Measurements from ENCODE around the gene EPHB6.

EPHB6 gene

DNA sequence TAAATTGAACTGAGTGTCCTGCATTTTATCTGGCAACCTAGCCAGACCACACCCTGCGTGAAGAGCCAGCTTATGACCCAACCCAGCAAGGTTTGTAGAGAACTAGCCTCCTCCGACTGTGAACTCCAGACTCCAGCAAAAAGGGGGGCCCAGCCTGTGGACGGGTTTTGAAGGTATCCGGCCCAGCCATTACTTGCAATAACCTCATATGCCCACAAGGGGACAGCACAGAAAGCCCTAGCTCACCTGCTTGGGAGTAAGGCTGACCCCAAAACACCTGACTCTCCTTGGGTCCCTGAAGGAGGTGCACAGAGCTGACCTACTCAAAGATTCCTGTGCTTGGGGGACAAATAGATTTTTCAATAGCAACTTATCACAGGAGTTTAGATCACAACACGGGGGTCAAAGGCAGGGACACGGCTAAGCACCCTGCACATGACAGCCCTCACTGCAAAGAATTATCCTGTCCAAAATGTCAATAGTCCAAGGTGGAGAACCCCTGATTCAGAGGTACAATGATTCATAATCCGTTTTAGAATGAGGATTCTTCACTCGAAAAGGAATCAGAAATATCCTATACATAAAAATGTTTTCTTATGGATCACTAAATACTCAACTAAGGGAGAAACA is 26.1 kb downstream of the EPHB6 start:
- DNase-seq = peak; percentile 36

DNA sequence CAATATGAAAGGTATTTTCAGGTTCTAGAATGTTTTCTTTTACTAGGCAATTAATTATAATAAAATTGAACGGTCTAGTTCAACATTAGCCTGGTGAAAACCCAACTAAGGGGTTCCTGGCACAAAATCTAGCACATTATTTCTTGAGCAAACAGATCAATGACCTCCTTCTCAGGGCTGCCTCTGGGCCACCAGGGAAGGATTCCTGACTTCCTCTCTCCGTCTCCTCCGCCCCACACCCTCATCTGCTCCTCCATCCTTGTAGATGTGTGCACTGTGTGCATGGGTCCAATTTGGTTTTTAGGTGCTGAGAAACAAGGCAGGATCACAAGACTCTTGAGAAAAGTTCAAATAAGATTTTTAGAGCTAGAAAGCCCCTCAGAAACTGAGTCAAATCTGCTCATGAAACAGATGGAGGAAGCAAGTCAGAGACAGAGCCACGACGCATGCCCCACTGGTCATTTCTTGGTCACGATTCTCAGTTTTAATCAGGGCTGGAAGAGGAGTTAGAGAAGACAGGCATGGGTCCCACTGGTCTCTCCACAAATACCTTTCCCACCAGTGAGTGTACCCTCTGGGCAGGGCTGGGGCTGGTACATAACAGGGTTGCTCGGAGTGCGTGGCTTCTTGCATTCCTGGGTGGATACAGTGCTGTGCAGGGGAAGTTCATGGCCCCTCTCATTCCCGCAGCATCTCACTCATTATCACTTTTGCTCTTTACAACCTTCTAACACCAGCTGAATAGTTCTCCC is 26.9 kb downstream of the EPHB6 start:
- no peak for DNase-seq

DNA sequence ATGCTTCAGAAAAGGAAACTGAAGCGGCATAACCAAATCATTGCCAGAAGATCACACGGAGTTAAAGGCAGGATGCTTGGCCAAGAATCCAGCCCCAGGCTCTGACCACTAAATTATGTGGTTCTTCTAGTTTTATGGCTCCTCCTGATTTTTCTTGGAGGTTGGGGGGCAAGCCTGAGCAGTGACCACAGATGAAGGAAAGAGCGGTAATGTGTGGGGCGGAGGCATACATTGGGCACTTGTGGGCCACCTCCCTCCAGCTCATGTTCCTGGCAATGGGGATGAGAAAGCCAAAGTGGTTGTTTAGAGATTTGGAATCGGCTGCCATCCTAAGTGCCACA is 27.4 kb downstream of the EPHB6 start:
- no peak for DNase-seq

DNA sequence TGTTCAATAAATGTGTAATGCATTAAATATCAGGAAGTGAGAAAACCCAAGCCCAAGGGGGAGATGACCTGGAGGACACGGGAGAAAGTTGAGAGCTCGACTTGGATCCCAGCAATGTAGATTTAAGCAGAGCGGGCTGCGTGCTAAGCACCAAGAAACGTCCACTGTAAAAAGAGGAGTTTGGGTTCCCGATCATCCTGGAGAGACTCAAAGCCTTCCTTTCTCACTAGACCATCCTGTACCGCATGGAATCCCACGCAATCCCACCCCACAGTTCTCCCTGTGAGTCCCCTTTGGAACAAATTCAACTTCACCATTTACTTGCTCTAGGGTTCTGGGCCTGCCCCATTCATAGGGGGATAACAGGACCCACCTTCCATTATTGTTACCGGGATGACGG is 28.3 kb downstream of the EPHB6 start:
- DNase-seq = no peak

DNA sequence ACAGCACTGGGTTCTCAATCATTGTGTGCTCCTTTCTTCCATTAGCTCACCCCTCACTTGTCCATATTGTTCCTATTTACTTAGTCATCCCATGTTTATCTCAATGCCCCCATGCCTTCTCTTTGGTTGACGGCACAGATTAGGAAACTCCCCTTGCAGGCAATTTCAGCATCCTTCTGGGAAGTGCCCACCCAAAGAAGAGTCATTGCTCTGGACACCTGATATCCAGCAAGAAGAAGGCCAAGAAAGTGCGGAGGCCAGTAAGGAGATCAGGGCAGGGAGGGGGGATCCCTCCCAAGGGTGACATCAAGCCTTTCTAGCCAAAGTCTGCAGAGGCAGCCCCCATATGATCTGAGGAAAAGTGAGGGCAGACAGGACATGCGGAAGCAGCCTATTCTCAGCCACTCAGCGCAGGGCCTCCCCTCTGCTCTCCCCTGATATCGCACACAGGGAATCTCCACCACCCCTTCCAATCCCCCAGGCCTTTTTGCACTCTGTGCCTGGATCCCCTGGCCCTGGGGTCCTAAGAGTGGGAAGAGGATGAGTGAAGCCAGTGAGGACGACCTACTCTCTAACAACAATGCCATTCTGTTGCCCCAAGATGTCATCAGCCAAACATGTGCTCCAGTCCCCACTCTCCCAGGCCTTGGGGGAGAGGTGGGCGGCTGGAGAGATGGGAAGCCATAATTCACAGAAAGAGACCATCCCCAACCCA is 28.9 kb downstream of the EPHB6 start:
- DNase-seq = no peak

DNA sequence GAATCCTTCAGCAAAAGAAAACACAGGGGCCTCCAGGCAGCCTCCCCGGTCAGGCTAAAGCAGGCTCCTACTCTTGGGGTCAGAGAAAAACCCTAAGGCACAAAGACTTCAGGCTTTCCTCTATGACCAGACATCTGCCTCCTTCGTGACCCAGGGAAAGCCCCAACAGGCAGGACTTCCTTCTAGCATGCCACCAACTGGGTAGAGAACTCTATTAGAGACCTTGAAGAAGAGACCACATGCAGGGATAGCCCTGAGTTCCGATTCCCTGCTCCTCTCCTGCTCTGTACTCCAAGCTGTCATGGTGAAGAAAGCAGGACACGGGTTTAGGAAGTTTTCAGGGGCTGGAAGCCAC is 29.4 kb downstream of the EPHB6 start:
- DNase-seq = no peak

DNA sequence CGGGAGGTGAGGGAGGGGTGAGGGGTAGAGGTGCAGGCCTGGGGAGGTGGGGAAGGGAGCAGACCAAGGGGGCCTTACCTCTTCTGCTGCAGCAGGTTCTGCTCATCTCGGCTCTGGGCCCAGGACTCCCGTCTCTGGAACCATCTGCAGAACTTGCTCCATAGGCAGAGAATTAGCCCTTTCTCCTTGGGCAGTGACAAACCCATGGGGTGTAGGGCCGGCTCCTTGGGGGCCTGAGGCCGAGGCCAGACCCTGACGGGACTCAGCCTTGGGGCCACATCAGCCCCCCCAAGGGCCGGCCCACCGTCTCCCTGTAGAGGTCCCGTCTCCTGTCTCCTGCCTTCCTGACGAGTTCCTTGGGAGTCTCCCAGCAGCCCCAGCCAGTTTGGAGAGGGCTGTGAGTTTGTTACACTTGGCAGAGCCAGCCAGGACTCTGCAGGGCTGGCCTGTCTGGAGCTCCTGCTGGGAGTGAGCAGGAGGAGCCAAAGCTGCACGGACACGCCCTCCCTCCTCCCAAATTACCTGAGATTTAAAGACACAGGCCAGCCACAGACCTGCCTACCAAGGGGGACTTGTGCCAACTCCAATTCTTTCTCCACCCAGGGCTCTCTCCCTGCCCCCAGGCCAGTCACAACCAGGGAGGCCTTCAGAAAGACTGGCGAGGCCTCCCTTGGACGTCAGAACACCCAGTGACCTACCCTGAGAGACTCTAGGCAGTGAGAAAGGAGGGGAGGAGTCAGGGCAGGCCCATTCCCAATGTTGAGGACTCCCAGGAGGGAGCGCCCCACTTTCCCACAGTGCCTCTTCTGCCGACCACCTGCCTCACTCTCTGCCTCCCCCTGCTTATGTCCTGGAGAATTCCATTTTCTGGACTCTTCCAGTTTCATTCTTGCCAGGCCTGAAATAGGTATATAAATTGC is 30.7 kb downstream of the EPHB6 start, which contains the start of gene TRPV6:
TRPV6 (minus strand) TSS at position 435 of the 920 bp plus-strand sequence.
- no peak for DNase-seq

DNA sequence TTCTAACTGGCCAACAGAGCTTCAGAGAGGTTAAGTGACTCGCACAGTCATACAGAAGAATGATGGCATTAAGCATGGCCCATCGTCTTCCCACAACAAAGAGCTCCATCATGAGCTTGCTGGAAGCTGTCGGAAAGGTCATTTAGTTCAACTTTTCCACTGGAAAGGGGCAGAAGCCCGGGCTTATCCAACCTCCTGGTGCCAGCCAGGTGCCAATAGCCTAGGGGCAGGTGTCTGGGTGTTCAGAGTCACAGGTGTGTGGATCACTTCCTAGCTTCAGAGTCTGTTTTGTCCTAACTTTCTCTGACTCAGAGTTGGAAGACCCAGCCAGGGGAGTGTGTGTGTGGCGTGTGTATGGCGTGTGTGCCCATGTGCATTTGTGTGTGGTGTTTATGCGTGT is 32.0 kb downstream of the EPHB6 start:
- DNase-seq = no peak

DNA sequence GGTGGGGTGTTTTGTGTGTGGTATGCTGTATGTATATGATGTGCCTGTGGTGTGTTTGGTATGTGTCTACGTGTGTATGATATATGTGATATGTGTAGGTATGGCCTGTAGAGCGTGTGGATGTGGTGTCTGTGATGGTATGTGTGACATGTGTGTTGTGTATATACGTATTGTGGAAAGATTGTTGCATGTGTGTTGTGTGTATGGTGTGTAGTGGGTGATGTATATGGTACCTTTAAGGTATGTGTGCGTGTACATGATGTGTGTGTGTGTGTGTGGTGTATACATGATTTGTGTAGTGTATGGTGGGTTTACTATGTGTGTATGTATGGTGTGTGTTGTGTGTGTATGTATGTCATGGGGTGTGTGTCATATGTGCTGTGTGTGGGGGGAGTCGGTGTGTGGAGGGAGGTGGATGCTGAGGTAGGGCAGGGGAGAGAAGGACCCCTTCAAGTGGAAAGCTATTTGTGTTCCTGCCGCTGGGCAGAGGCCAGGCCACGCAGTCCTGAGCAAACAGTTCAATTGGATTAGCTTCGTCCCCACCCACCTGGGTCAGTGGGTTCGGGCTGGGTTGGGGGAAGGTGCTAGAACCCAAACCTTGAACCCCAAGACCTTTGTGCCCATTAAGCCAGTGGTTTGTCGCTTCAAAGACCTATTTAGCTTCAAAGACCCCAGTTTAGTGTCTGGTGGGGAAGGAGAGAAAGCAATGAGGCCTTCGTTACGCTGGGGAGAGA is 32.6 kb downstream of the EPHB6 start:
- no peak for DNase-seq

DNA sequence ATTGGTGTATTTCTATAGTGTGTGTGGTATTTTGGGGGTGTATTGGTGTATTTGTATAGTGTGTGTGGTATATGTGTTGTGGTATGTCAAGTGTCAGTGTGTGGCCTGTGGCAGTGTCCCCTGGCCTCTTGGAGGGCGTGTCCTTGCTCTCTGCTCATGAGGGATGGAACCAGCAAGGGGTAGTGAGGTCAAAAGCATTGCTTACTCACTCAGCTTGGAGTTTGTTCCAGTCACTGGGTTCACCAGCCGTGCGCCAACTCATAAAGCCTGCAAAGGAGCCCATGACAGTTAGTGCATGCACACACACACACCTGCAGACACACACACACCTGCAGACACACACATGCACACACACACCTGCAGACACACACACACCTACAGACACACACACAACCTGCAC is 34.9 kb downstream of the EPHB6 start:
- DNase-seq = no peak

DNA sequence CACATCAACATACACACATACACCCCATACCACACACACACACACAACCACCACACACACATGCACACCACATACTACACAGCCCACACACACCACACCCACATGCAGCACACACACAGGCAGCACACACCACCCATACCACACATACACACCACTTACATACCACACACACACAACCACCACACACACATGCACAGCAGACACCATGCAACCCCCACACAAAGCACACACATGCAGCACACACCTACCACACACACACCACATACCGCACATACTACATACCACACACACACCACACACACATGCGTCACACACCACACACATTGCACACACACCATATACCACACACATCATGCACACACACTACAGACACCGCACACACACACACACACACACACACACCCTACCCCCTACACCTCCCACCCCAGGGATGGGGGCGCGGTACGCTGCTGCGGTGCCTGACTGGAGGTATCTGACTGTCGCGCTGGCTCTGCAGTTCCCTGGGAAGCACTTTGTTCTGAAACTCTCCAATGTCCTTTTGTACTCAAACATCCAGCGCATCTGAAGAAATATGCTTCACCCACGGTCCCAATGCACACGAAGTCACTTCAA is 36.1 kb downstream of the EPHB6 start:
- no peak for DNase-seq

DNA sequence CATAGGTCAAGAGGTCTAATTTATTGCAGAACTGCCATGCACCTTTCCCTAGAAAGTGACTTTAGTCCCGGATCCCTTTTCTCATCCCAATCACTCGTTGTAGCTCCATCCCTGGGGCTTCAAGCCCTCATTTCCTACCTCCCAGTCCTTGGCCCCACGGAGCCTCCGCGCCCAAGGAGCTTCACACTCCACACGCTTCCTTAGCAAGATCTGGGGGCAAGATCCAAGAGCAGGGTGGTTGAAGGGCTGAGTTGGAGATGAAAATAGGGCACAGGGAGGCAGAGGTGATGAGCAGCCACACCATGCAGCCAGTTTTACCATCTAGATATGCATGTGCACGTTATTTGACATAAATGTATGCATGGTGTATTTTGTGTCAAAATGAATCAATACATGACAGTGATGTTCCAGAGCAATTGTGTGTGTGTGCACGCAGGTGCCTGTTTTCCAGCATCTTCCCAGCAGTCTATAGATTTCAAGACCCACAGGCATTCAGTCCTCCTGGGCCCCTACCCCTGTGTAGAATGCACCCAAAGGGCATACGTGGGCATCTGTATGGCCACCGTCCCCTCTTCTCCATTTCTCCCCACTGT is 36.7 kb downstream of the EPHB6 start:
- no peak for DNase-seq

DNA sequence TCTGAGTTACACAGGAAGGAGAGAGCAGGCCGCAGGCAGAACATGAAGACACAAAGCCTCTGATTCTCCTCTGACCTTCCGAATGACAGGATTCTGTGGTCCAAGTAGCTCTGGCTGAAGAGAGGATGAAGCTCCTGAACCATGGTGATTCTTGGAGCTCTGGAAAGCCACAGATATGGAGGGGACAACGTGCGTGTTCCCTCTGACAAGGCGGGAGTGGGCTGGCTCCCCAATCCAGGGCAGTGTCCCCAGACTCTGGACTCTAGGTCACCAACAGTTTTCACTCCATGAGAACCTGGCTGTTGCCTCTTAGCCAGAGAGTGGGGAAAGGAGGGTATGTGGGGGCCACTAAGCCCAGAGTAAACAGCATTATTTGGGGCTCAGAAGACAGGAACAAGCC is 38.1 kb downstream of the EPHB6 start:
- DNase-seq = no peak

DNA sequence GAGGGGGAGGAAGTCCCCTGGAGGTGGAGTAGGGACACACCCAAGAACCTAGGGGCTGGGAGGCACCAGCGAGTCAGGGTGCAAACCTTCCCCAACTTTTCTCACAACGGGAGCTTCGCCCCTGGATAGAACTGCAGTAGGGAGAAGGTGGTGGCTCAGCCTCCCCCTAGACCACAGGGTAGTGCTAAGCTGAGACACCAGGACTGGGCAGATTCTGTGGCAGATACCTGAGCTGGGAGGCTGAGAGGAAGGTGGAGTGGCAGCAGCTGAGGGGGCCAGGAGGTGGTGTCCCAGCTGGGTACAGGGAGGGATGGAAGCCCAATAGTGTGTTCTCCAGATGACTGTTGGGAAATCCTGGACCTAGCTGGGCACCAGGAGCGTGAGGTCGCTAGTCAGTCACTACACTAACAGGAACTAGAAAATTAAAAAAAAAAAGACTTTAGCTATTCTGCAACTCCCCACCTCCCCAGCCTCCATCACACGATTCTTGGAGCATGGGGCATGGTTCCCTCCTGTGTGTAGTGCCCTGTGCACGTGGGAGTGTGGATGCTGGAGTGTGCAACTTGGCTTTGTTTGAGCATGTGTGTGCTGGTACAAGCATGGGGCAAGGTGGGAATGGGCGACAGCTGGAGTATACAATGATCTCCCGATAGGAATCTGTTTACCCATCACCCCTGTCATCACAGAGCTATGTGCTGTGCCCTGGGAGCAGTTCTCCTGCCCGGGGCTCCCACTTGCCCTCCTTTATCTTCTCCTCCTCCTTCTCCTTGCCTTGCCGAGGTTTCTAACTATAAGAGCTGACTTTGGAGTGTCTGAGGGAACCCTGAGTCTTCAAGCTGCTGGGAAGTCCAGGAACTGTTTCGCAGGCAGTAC is 39.5 kb downstream of the EPHB6 start:
- DNase-seq = no peak

DNA sequence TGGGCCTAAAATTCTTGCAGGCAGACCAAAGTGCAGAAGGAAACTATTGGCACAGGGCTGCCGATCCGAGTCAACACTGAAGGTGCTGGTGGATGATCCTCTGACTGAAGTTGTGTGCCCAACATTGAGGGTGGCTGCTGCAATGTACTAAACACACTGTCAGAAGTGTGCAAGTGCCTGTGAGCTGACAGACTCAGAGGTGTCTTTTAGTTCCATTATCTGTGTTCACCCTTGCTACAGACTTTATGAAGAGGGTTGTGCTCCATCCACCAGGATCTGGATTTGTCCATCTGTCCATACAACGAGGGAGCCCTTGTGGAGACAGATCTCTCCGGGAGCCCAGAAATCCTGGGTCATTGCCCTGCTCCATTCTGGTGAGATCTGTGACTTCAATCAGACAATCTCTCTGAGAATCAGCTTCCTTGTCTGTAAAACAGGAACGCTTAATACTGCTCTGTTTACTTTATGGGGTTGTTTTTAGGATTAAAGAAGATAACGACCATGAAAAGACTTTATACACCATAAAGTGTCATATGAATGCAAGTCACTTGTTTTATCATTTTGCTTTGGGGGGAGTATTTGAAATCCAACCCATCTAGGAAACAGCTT is 40.2 kb downstream of the EPHB6 start:
- DNase-seq = no peak

DNA sequence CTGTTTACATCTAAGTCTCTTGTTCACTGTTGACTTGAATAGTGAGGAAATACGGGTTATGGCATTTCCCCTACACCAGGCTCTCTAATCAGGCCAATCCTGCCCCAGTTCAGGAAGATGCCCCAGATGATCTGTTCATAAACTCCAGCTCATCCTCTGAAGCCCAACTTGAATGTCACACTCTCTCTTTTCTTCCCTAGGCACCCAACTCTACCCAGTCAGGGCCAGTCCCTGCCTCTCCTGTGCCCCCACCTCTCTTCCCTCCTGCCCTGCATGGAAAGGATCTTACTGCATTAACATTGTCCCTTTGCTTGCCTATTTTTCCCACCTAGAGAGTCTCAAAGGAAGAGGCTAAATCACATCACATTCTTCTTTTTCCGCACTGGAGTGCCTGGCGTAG is 41.3 kb downstream of the EPHB6 start:
- DNase-seq = no peak

DNA sequence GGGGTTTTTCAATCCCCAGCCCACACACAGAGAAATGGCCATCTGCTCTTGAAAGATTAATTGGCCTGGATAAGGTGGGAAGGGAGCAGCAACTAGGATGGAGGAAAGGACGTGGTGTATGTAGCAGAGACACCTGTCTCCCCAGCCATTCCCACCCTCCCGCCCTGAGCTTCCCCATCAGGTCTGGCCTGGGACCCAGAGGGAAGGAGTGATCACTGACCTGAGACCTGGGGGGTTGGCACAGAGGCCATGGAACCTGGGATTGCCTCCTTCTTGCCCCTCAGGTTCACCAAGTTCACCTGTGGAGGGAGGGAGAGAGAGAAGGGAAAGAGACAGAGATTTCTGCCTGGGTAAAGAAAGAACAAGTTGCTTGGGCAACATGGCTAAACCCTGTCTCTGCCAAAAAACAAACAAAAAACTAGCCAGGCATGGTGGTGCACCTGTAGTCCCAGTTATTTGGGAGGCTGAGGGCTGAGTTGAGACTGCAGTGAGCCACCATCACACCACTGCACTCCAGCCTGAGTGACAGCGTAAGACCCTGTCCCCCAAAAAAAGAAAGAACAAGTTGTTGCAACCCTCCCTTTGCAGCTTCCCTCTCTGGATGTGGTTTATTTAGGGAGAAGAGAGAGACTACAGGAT is 42.0 kb downstream of the EPHB6 start:
- DNase-seq = no peak

DNA sequence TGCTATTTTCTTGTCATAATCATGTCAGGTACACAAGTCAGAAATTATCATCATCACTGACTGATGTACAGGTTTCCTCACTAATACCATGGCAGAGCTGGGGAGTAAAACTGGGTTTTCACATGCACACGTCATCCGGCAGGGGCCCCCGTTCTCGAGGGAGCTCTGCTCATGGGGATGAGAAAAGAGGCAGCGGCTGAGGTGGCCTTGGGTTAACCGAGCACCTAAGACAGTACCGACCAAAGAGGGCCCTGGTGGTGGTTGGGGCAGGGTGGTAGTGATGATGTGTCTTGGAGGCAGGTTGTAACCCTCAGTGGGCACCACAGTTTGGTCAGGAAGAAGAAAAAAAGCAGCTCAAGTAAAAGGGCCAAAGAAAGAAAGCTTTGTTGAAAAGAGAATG is 42.8 kb downstream of the EPHB6 start:
- no peak for DNase-seq

DNA sequence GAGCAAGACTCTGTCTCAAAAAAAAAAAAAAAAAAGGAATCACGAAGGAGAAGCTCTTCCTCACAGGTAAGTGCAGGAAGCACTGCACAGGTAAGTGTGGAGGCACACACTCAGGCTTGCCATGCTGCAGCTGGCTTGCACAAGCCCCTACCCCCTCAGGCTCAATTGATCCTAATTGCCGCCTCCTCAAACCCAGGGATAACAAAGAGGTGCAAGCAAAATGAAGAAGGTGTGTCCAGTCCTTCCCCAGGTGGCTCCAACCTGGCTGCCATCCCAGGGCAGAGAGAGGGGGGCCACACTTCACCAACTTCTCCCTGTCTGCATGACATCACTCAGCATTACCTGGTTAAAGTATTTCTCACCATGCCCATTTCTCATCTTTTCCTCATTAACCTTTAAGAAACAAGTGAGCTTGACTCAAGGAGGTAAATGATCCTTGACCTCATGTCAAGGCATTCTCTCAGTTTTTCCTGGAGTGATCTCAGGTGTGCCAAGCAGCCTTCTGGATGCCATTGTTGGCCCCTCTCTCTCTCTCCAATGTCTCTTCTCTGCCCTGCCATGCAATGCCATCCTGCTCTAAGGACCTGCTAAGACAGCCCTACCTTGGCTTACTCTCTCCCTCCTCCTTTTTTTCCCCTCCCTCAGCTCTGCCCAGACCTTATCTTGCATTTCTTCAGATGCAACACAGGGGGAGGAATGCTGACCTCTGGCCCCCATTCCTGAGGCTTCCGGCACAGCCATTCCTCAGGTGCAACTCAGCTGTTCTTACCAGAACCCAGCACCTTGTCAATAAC is 43.7 kb downstream of the EPHB6 start:
- DNase-seq = no peak

All from effector CD4-positive, alpha-beta T cell (primary cell).